K562 (cell line): ENCODE results near the gene FRMD7. TPM values are rescaled to one million over a fixed set of nuclear protein-coding genes. Genes with fewer than 3 reads are reported as not detected.
A peak's percentile ranks its signal among the peaks of the same experiment; 100 is the strongest.

ENCODE experiments used
- ATAC-seq: fragments of 200-7000 bp; cut with Tn5 transposase; 3 replicates; pipeline ENCODE4 v1.9.1; 2020; ENCODE audit warnings: moderate library complexity
- BruUV-seq: library from RNA; stranded (reverse); fragments of 400-500 nt; replicated peaks from 2 replicates; lab custom pipeline; 2021; lab: Mats Ljungman, UMichigan
- CTCF ChIA-PET: fragments of 300-600 bp; formaldehyde crosslinking; extraction: SDS; loops from one replicate; lab custom pipeline; 2021; ENCODE audit warnings: low intra/inter-chr PET ratio; lab: Yijun Ruan, JAX
- POLR2A ChIA-PET: fragments of 300-600, 350-650 bp; sonication (Branson Sonifier 250); formaldehyde crosslinking; extraction: SDS; loops from one replicate; lab custom pipeline; 2021; ENCODE audit warnings: antibody characterized with exemption, inconsistent platforms; lab: Yijun Ruan, JAX
- DNase-seq, 4 experiments: peaks; one replicate each; pipeline versions ENCODE4 v3.0.0 to v3.0.0-alpha.2; 2011 to 2018; ENCODE audit warnings: low spot score in 3 of 4, mixed read lengths in 3 of 4; ENCODE audit errors: extremely low read depth in 1 of 4
- FAIRE-seq: peaks from 2 replicates; lab custom pipeline; 2011; peaks lifted over from hg19 to GRCh38; lab: Jason Lieb, UNC
- H2AFZ ChIP-seq: 2 replicates; pipeline ENCODE4 v1.6.0; 2011; ENCODE audit warnings: low read depth, low read length, control low read depth, inconsistent platforms
- H3K27ac ChIP-seq: fragments of 200-600 bp; 3 replicates; pipeline ENCODE4 v1.8.0; 2011; ENCODE audit warnings: low read depth, mild to moderate bottlenecking, control low read depth, inconsistent platforms, low read length, moderate library complexity, mixed read lengths; ENCODE audit errors: extremely low read depth
- H3K27me3 ChIP-seq, 2 experiments: fragments of 300-600 bp in 1 of 2; 2 replicates in 1 of 2; 3 replicates in 1 of 2; pipeline versions ENCODE4 v1.6.0 to v1.8.0; 2011; ENCODE audit warnings: inconsistent platforms in 2 of 2, low read length in 2 of 2, mild to moderate bottlenecking in 1 of 2, mixed read lengths in 1 of 2, moderate library complexity in 1 of 2; ENCODE audit not compliant: control insufficient read depth in 2 of 2, insufficient read depth in 2 of 2
- H3K36me3 ChIP-seq: fragments of 300-600 bp; 3 replicates; pipeline ENCODE4 v1.8.0; 2011; ENCODE audit warnings: mild to moderate bottlenecking, low read length, inconsistent platforms; ENCODE audit not compliant: control insufficient read depth, insufficient read depth
- H3K4me1 ChIP-seq, 2 experiments: fragments of 200-600 bp in 1 of 2; replicated peaks in 1 of 2; 2 replicates in 1 of 2; 3 replicates in 1 of 2; pipeline versions ENCODE4 v1.5.1 to v1.8.0; 2011; ENCODE audit warnings: inconsistent platforms in 2 of 2, low read length in 2 of 2, mild to moderate bottlenecking in 1 of 2, mixed read lengths in 1 of 2, moderate library complexity in 1 of 2; ENCODE audit not compliant: control insufficient read depth in 2 of 2, insufficient read depth in 2 of 2
- H3K4me2 ChIP-seq: 2 replicates; pipeline ENCODE4 v1.6.1; 2011; ENCODE audit warnings: low read length, control low read depth, inconsistent platforms, mixed read lengths; ENCODE audit not compliant: insufficient read depth
- H3K4me3 ChIP-seq: fragments of 200-600 bp; sonication (generic), shearing (Covaris generic); 2 replicates; pipeline ENCODE4 v1.5.1; 2016; ENCODE audit warnings: control low read depth, inconsistent platforms
- H3K79me2 ChIP-seq: fragments of 200-600 bp; 3 replicates; pipeline ENCODE4 v1.8.0; 2011; ENCODE audit warnings: low read length, inconsistent platforms; ENCODE audit not compliant: control insufficient read depth, insufficient read depth
- H3K9ac ChIP-seq, 2 experiments: 2 replicates each; pipeline versions ENCODE4 v1.6.0 to v1.6.1; 2011; ENCODE audit warnings: low read depth in 2 of 2, low read length in 2 of 2, control low read depth in 1 of 2, inconsistent platforms in 1 of 2, mild to moderate bottlenecking in 1 of 2, mixed read lengths in 1 of 2; ENCODE audit not compliant: insufficient read depth in 1 of 2
- H3K9me1 ChIP-seq: one replicate; pipeline ENCODE4 v1.6.0; 2011; ENCODE audit warnings: inconsistent platforms, mild to moderate bottlenecking, low read length, moderate library complexity; ENCODE audit not compliant: control insufficient read depth, insufficient read depth
- H3K9me3 ChIP-seq: replicated peaks from 2 replicates; pipeline ENCODE4 v1.5.1; 2011; ENCODE audit warnings: low read depth, low read length, inconsistent platforms; ENCODE audit not compliant: control insufficient read depth, insufficient read depth
- H4K20me1 ChIP-seq: replicated peaks from 2 replicates; pipeline ENCODE4 v1.6.1; 2011; ENCODE audit warnings: low read length, inconsistent platforms, mixed read lengths; ENCODE audit not compliant: control insufficient read depth, insufficient read depth
- PTBP1 ChIP-seq: fragments of 200-400 bp; formaldehyde crosslinking; IDR thresholded peaks from 2 replicates; pipeline ENCODE4 v1.6.1; 2017; ENCODE audit warnings: low read depth, low read length
- PTTG1 ChIP-seq: fragments of 450-650 bp; IDR thresholded peaks from 2 replicates; pipeline ENCODE4 v1.6.1; 2016; ENCODE audit warnings: low read depth, mild to moderate bottlenecking, missing genetic modification characterization, missing compliant biosample characterization
- ZBTB26 ChIP-seq: fragments of 450-650 bp; formaldehyde crosslinking; IDR thresholded peaks from 2 replicates; pipeline ENCODE4 v1.4.0; 2022; ENCODE audit warnings: missing genetic modification characterization
- ZFP36 ChIP-seq: fragments of 150-350 bp; IDR thresholded peaks from 2 replicates; pipeline ENCODE4 v1.6.1; 2018; ENCODE audit warnings: low read length, low read depth; ENCODE audit not compliant: partially characterized antibody
- ZMIZ1 ChIP-seq, 2 experiments: fragments of 150-350 bp in 1 of 2; IDR thresholded peaks; 2 replicates each; pipeline ENCODE4 v1.6.1; 2012 to 2016; ENCODE audit warnings: low read depth in 2 of 2, low read length in 2 of 2, mild to moderate bottlenecking in 1 of 2, moderate library complexity in 1 of 2
- WGBS: fragments of 100-300 bp; shearing (Covaris generic); methylation state at CpG from one replicate; pipeline ENCODE4 v1.1.6; 2016; ENCODE audit warnings: low coverage, mixed read lengths; ENCODE audit not compliant: insufficient coverage; ENCODE audit errors: missing lambda C conversion rate; 5-methylcytosine and 5-hydroxymethylcytosine counted together
- in situ Hi-C: fragments of 300-500 bp; cut with MboI; formaldehyde crosslinking; loops from 4 replicates; pipeline ENCODE4 v1.15.0; 2018; ENCODE audit warnings: inconsistent platforms, mixed read lengths
- intact Hi-C: fragments of 100-400 bp; cut with micrococcal nuclease; formaldehyde crosslinking; loops from 2 replicates; pipeline ENCODE4 v1.14.2; 2022
- polyA plus RNA-seq, 8 experiments: library from polyadenylated mRNA; depleted of rRNA in 4 of 8; stranded (reverse) in 5 of 8; unstranded in 3 of 8; fragments of >200 nt; fragmentation: Nextera tagmentation in 2 of 8; fragmentation: Illumina TruSeq in 1 of 8; extraction: Ambion mirVana in 2 of 8; extraction: Trizol in 1 of 8; gene quantifications; 2 replicates each; pipeline versions ENCODE4 v1.2.1 to v1.2.3, GENCODE V29; 2011 to 2014; ENCODE audit warnings: inconsistent platforms in 1 of 8, missing spikeins in 1 of 8
- total RNA-seq, 7 experiments: library from RNA; depleted of rRNA in 6 of 7; stranded (reverse); fragments of >200 nt in 6 of 7; fragmentation: Illumina TruSeq in 2 of 7; extraction: Trizol in 2 of 7; gene quantifications; 2 replicates each; pipeline versions ENCODE4 v1.2.1 to v1.2.3, GENCODE V29; 2011 to 2021; ENCODE audit warnings: low replicate concordance in 1 of 7

FRMD7 gene
- total and polyA plus RNA-seq, 9 of the 15 experiments (the other 6 are each of a cell fraction or from before 2014, with no cell fraction given) = 0.06 to 0.09 TPM; not detected in 7

- TF ChIP-seq ZMIZ1 (IDR thresholded peaks at IDR 0.05; ENCODE audit: low read depth in 2 of 2, low read length in 2 of 2) (no peak), ZBTB26 (CRISPR knock-in tag) (no peak), PTTG1 (tag) (no peak)
Measured at GRCh38 chrX:132125906-132126305, 1.9 kb downstream of the FRMD7 start (continued).

- WGBS = 3% methylated on average over 3 of the region's 4 CpGs
- Histone ChIP-seq H3K36me3 (no peaks in the 10 kb centered on the region), H3K27ac (no peak overlapping the region), H3K4me1 (no peaks in the 10 kb centered on the region; a peak in 1 of 5 replicates), H3K79me2 (no peaks in the 10 kb centered on the region), H3K27me3 (no peaks in the 10 kb centered on the region; a peak in 1 of 5 replicates), H3K9me1 (no peaks in the 10 kb centered on the region), H3K4me2 (no peak overlapping the region), H4K20me1 (no peaks in the 10 kb centered on the region), H3K9me3 (no peaks in the 10 kb centered on the region), H3K4me3 (no peak overlapping the region), H3K9ac (no peak overlapping the region), H2AFZ (no peak overlapping the region)
- ChIA-PET CTCF (no interaction called here), POLR2A (no interaction called here)
- intact Hi-C loops (no loop called here), in situ Hi-C loops (no loop called here)
- ATAC-seq (no peak), FAIRE-seq (no peak), DNase-seq (no peak)
- BruUV-seq = no TSS peak
- TF ChIP-seq PTBP1 (no peak), ZFP36 (peak; percentile 60)
Measured at GRCh38 chrX:132120913-132121312, 6.9 kb downstream of the FRMD7 start.
